Activated CD8-positive, alpha-beta memory T cell treated with anti-CD3 and anti-CD28 coated beads, Interleukin-2, amount 50 U/mL, for 1 hour (primary cell): ENCODE results near the gene GANC.
"Not testable (repeated sequence)": the region's sequence is repeated elsewhere in the genome, so short reads cannot be mapped to it uniquely, and the experiment has no call there.

Experiments used
- DNase-seq: peaks from one replicate; pipeline ENCODE4 v3.0.0-alpha.2; 2020; ENCODE audit errors: extremely low read depth

Gene GANC, protein sequence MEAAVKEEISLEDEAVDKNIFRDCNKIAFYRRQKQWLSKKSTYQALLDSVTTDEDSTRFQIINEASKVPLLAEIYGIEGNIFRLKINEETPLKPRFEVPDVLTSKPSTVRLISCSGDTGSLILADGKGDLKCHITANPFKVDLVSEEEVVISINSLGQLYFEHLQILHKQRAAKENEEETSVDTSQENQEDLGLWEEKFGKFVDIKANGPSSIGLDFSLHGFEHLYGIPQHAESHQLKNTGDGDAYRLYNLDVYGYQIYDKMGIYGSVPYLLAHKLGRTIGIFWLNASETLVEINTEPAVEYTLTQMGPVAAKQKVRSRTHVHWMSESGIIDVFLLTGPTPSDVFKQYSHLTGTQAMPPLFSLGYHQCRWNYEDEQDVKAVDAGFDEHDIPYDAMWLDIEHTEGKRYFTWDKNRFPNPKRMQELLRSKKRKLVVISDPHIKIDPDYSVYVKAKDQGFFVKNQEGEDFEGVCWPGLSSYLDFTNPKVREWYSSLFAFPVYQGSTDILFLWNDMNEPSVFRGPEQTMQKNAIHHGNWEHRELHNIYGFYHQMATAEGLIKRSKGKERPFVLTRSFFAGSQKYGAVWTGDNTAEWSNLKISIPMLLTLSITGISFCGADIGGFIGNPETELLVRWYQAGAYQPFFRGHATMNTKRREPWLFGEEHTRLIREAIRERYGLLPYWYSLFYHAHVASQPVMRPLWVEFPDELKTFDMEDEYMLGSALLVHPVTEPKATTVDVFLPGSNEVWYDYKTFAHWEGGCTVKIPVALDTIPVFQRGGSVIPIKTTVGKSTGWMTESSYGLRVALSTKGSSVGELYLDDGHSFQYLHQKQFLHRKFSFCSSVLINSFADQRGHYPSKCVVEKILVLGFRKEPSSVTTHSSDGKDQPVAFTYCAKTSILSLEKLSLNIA (N-terminal part only)

DNA sequence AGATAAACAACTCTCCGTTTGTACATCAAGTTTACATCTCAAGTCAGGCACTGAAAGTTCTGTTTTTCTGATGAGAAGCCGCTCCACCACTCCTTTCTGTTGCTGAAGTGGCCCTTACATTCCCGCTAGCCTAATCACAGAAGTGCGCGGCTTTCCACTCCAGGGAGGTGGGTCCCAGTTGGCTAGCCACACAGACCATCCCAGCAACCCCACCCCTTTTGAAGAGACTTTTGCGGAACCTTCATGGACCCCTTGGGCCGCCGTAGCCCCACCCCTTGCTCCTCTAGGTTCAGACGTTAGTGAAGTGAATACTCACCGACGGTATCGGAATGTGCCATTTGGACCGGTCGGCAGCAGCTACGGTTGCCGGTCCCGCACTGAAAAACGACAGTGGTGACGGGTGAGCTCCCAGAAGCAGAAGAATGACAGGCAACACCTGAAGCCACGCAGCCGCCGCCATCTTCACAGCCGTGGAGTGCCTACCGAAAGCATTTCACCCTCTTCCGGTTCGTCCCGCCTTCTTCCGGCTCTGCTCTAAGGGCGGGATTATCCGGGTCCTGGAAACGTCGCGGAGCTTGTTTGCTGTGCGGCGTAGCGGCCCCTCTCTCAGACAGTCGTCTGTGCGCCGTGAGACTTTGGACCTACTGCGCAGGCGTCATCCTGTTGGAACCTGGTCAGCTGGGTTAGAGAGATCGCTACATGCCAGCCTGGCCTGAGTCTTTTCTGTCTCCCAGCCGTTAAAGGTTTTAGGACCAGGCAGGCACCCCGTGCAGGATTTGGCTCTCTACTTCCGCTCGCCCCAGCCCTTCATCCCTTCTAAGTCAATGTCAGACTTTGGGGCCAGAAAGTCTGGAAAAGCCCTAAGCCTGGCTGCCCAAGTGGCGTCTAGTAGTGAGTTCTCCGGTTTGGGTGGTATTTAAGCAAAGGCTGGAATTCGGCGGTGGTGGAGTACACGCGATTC is at the start of gene GANC, which contains the start of gene TMEM87A:
Gene GANC (plus strand): TSS at position 263 of the 961 bp plus-strand sequence. CDS start 1,281 bp downstream, outside the sequence.
Gene TMEM87A (minus strand): TSS at position 495 of the 961 bp plus-strand sequence. CDS start 35 bp downstream, at position 460.
- peak; percentile 90 for DNase-seq

DNA sequence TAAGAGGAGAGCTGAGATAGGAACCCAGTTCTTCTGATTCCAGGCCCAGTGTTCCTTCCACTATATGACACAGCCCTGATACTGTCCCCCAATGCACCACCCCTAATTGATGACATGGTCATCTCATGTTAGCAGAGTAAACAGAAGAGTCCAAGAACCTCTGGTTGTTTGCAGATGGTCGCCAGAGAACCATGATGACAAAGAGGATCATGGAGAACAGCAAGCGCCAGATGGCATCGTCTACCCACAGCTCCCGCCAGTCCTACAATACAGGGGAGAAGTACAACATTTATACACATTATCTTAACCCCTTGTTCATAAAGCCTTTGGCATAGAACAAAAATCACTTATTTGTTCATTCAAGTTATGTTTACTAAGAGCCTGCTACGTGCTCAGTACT is 46.4 kb upstream of the GANC start:
- DNase-seq, result no peak

DNA sequence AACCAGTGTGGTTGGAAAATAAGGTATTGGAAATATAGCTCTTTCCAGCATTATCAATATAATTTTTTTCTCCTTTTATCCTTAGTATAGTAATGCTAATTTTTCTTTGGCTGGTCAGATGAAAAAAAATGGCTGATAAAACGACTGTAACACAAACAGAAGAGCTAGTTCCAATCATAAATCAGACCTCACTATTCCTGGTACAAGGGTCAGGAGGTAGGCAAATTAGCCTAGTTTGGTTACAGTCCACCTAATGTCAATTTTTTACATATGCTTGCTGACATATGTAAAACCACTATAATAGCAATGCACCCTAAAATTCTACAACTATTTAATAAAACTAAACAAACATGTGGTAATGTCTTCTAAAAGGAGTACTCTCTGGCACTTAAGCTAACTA is 45.0 kb upstream of the GANC start:
- no peak for DNase-seq

DNA sequence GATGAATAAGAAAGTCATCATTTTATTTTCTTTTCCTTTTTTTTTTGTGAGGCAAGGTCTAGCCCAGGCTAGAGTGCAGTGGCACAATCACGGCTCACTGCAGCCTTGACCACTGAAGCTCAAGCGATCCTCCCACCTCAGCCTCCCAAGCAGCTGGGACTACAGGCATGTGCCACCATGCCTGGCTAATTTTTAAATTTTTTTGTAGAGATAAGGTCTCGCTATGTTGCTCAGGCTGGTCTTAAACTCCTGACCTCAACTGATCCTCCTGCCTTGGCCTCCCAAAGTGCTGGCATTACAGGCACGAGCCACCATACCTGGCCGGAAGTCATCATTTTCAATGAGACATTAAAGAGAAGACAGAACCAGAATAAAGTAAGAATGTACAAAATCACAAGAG is 44.0 kb upstream of the GANC start:
- not testable (repeated sequence) for DNase-seq

DNA sequence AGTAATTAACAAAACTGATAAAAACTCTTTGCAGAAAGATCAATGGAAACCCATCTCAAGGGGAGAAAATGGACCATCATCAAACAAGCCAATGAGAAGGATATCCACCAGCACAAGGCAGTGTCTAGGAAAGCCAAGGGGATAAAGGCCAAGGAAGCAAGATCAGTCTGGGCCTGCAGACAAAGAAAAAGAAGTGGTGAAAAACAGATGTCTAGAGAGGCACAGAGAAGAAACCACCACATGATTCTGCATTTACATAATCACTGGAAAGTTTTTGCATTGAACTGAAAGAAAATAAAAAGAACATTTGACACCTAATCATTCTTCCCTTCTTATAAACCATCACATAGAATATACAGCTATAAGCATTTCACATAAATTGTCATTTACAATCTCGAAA is 41.9 kb upstream of the GANC start:
- no peak for DNase-seq

DNA sequence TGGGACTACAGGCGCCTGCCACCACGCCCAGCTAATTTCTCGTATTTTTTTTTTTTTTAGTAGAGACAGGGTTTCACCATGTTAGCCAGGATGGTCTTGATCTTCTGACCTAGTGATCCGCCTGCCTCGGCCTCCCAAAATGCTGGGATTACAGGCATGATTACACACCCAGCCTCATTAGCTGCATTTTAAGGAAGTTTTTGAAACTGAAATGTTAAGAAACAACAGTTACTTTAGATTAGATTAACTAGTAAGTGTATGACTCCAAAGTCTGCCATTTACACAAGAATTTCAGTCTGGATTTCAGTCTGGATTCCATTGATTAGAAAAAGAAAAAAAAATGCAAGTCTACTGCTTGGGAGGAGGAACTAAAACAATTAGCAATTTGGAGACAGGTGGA is 40.4 kb upstream of the GANC start:
- no peak for DNase-seq

DNA sequence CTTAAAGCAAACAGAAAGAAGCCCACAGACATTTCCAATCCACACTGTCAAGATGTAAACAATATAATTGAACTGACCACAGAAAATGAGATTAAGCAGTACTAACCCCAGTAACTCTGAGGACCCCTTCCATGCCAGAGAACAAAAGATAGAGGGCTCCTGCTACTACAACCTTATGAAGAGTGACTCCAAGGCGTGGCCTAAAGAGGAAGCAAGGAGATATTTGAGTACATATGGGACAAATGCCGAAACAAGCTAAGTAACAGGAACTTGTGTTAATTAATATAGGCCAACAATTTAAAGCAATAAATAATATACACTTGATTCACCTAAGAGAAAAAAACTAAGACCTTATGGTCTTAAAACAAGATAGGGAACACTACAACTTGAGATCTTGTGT is 39.9 kb upstream of the GANC start:
- no peak for DNase-seq

DNA sequence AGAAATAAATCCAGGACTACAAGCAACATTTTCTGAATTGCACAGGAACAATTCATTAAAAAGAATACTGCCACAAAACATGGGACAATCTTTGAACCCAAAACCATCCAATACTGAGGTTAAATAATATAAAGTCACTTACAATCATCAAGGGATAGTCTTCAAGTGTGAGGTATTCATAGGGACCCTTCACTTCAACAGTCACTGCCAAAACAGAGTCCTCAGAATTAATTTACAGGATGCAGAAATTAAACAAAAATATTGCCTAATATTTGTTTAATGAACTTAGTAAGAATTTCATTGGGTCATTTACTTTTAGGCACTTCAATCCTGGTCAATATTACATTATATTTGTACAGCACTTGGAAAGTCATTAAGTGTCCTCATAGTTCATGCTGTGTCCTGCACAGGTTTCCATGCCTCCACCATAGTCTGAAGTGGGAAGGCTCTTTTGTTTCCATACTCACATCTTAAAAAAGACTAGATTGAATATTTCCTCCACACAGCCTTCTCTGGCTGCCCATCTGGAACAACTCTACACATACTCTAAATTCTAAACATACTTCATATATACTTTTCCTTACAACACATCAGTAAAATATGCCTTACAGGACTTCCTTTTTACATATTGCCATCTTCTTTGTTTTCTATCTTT is 33.3 kb upstream of the GANC start:
- no peak for DNase-seq

DNA sequence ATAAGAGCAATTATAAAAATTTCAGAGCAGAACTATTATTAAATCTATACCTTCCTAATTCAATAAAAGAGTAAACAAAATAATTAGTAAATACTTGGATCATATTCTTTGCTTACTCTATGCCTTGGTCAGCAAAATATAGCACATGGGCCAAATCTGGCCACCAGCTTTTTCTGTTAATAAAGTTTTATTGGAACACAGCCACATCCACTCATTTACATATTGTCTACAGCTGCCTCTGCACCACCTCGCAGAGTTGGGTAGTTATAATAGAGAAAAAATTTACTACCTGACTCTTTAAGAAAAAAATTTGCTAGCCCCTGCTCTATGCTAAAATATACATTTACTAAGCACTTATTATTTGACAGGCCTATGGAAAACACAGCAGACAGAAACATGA is 32.2 kb upstream of the GANC start:
- DNase-seq, result no peak

DNA sequence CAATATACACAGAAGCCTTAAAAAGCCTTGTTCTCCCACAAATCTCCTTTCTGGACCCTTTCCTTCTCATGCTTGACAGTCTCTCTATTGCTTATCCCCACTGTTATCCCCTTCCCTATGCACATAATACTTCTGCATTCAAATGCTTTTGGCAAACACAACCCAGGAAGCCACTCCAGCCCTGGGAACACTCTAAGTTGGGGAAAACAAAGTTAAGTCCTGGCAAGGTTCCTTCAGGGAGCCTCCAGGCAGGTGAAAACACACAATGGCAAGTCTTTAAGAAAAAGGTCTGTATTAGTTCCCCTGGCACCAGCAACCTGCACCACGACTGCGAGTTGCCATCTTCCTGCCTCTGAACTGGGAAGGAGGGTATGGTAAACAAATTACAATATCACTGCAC is 19.7 kb upstream of the GANC start:
- DNase-seq, result no peak

DNA sequence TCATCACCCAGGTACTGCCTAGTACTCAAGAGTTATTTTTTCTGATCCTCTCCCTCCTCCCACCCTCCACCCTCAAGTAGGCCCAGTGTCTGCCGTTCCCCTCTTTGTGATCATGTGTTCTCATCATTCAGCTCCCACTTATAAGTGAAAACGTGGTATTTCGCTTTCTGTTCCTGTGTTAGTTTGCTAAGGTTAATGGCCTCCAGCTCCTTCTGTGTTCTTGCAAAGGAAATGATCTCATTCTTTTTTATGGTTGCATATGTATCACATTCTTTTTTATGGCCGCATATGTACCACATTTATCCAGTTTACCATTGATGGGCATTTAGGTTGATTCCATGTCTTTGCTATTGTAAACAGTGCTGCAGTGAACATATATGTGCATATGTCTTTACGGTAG is 8.2 kb upstream of the GANC start:
- no peak for DNase-seq

DNA sequence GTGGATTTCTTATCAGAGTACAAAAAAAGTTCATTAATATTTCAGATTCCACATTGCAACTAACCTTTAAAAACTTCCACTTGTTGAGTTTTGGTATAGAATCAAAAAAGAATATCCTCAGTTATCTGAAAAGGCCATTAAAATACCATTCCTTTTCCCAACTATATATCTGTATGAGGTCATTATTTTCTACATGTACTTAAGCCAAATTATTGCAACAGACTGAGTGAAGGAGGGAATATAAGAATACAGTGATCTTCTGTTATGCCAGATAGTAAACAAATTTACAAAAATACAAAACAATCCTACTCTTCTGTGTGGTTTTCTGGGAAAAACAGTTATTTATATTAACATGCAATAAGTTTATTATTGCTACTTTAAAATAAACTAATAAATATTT is 5.7 kb upstream of the GANC start:
- DNase-seq, result no peak

DNA sequence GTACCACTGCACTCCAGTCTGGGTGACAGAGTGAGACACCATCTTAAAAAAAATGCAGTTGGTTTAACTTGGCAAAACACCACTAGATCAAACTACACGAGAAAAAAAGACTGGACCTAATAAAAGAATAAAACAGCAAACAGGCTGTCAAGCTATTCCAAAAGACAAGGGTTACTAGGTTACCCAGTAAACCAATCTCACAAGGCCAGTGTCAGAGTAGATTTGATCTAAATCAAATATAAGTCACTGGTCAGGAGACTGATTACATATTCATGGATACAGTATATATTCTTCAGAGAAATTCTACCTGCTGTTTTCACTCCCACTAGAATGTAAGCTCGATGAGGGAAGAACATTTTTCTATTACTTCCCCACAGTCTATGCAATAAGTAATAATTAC is 2.5 kb upstream of the GANC start:
- DNase-seq, result no peak

DNA sequence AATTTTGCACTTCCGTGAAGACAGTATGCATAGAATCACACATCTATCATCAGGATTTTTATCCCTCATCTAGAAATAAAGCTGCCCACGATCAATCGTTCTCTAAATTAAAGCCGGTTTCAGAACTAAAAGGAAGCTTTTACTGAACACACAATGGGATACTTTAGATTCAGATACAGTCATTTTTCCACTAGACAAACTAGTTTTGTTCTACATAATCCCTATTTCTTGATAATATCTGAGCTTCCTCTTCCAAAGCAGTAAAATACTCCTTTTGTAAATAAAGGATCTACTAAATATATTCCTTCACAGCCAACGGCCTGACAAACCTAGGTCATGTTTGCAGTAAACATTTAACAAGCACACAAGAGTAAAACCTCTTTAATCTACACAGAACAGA is 2.0 kb upstream of the GANC start:
- no peak for DNase-seq

DNA sequence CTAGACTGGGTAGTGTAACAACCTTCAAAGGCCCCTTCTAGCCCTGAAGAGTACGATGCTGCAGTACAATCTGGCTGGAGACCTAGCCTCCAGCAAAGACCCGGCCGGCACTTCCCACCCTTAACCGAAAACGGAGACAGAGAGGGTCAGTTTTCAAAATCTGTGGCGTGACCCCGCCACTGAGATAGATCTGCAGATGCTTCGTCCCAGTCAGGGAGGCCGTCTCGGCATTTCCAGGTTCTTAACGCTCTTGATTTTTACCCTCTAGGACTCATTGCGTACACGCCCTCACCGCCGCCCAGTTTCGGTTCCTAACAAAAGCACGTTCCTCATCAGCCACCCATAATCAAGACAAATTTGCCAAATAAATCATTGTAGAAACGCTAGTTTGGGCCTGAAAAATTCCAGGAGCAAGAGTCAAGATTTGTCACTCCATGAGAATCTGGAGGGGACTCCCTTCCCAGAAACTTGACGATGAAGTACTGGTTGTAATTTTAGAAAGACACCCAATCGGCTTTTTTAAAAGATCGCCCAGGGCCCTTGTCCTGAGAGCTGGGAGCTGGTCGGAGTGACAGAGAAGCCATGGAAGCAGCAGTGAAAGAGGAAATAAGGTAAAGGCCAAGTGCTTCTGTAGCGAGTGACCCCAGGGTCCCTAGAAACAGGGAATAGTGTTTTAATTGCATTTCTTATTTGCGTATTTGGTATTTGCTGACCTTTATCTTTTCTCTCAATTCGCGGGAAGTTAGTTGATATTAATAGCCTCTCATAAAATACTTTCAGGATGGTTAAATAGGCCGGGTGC is 1.1 kb downstream of the GANC start:
- no peak for DNase-seq

DNA sequence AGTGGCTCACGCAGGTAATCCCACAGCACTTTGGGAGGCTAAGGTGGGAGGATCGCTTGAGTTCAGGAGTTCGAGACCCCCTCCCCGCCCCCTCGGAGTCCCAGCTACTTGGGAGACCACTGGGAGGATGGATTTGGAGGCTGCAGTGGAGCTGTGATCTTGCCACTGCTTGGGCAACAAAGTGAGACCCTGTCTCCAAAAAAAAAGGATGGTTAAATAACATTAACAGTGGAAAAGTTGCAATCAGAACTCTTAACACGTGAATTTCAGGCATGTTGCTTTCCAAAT is 1.6 kb downstream of the GANC start:
- no peak for DNase-seq

DNA sequence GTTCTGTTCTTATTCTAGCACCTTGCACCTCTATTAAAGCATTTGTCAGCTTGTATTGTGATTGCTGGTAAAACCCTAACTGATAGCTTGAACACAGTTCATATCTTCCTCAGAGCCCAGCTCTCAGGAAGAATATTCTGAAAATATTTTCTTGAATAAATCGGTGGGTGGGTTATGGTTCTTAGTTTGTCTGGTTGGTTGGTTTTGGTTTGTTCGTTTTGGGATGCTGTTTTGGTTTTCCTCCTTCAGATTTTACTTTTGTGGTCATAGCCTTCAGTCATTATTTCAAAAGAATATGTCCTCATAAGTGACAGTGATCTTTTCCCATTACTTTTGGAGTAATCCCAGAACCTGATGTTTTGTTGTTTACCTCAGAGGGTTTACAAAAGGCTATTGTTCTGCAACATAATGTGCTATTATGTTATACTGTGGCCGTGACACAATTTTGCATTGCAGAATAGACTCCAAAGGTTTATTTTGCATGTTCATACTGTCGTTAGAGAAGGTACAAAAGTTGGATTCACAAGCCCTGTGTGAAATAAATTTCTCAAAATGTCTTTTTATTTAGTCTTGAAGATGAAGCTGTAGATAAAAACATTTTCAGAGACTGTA is 2.9 kb downstream of the GANC start:
- DNase-seq, result no peak

DNA sequence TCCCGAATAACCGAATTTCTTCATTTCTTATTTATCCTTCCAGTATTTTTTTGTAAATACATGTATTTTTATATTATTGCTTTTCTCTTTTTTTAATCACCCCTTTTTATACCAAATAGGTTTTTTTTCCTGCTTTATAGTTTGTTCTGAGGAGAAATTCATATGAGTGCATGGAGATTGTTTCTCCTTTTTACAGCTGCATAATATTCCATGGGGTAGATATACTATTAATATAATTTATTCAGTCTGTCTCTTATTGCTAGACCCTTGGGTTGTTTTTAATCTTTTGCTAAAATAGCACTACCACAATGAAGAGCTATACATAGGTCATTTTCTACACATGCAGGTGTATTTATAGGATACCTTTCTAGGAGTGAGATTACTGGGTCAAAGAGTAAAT is 3.8 kb downstream of the GANC start:
- no peak for DNase-seq

DNA sequence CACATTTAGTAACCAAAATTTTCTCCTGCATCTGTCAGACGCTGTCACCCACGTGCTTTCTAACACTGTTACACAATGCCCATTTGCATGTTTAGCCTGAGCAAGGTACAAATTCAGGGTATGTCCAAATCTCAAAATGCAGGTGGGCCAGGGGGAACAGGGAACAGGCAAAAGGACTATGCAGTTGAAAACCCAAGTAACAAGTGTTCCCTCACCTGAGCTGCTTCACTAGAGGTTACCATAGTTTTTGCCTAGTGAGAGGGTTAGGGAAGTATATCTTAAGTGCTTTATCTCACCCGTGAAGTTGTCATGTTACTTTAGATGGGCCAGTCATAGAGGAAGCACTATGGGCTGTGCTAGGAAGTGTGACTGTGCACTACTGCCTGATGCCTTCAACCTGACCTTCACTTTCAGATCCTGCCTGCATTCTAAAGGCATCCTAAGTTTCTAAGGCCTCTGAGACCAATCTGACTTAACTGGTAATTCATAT is 6.3 kb downstream of the GANC start:
- no peak for DNase-seq

DNA sequence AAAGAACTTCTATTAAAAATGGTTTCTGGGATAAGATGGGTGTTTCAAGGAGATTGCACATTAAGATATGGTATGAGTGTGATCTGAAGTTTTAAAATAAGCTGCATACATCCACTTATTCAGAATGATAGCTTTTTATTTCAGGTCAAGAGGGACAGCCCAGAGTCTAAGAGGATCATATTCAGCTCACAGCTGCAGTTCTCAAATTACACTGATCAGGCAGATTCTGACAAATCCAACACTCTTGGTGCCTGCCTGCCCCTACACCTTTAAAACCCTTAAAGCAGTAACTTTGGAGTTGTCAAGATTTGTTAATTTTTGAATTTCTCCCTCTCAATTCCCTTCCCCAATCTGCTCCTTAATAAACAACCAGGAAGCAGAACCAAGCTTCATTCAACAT is 9.3 kb downstream of the GANC start:
- no peak for DNase-seq
